Measurements from ENCODE around the gene SFRP4.

- TF ChIP-seq CTCF (IDR thresholded peaks at IDR 0.05; ENCODE audit: low read depth, low read length) = no peak
- no peak for TF ChIP-seq EZH2phosphoT487 (IDR thresholded peaks at IDR 0.05; ENCODE audit: low read depth)
Observed at GRCh38 chr7:37916017-37916672, 472 bp downstream of the SFRP4 start.

Measured in OCI-LY3 (cell line).